ENCODE measurements around the gene ELOVL4. TPM values are rescaled to one million over a fixed set of nuclear protein-coding genes. Genes with fewer than 3 reads are reported as not detected.

Gene ELOVL4
- total and polyA plus RNA-seq, 7 donors = 0.01 to 0.24 (median 0.10) TPM

DNA sequence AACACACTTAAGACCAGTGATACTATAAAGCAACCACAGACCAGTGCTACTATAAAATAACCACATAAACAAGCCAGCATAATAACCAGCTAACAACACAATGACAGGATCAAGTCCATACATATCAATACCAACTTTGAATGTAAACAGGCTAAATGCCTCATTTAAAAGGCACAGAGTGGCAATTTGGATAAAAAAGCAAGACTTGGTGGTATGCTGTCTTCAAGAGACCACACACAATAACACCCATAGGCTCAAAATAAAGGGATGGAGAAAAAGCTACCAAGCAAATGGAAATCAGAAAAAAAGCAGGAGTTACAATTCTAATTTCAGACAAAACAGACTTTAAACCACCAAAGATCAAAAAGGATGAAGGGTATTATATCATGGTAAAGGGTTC is 19.8 kb upstream of the ELOVL4 start:
- no peak for TF ChIP-seq CTCF (IDR thresholded peaks at IDR 0.05)
- peaks cover 16% of the 10 kb centered on the region for H3K9me3 ChIP-seq
- H3K4me1 ChIP-seq = no peaks in the 10 kb centered on the region
- intact Hi-C loops (cut with DNase I) = no loop called here
- no peaks in the 10 kb centered on the region for H3K27me3 ChIP-seq (ENCODE audit: insufficient read depth in 3 of 3, low read length in 2 of 3)
- H3K36me3 ChIP-seq (ENCODE audit: insufficient read depth in 1 of 2, low read depth in 1 of 2) = no peaks in the 10 kb centered on the region
- no peak overlapping the region for H3K27ac ChIP-seq
- ATAC-seq (no peak), DNase-seq (no peak)
- H3K4me3 ChIP-seq = no peak overlapping the region

GRCh38 chr6:79964607-79965081 is 17.3 kb upstream of the ELOVL4 start:
- intact Hi-C loops (cut with DNase I) = no loop called here
- 84 to 88% (median 86%) methylated on average over 3 of the region's 3 CpGs for WGBS, 3 donors
- DNase-seq (no peak), ATAC-seq (no peak)
- Histone ChIP-seq H3K4me3 (no peak overlapping the region), H3K36me3 (ENCODE audit: insufficient read depth in 1 of 2, low read depth in 1 of 2) (no peaks in the 10 kb centered on the region), H3K9me3 (peaks cover 12% of the 10 kb centered on the region), H3K27ac (no peak overlapping the region), H3K4me1 (no peaks in the 10 kb centered on the region), H3K27me3 (ENCODE audit: insufficient read depth in 3 of 3, low read length in 2 of 3) (no peaks in the 10 kb centered on the region)
- no peak for TF ChIP-seq CTCF (IDR thresholded peaks at IDR 0.05)

- Histone ChIP-seq H3K27ac (no peak overlapping the region), H3K27me3 (ENCODE audit: insufficient read depth in 3 of 3, low read length in 2 of 3) (peaks cover 0 to 2% (median 0%) of the 10 kb centered on the region in 3 donors), H3K36me3 (ENCODE audit: insufficient read depth in 1 of 2, low read depth in 1 of 2) (no peaks in the 10 kb centered on the region), H3K4me1 (no peaks in the 10 kb centered on the region), H3K9me3 (no peaks in the 10 kb centered on the region), H3K4me3 (no peak overlapping the region)
- TF ChIP-seq CTCF (IDR thresholded peaks at IDR 0.05) = no peak
- ATAC-seq (no peak), DNase-seq (no peak)
- intact Hi-C loops (cut with DNase I) = no loop called here
Observed at GRCh38 chr6:79954849-79955248, 7.5 kb upstream of the ELOVL4 start.

- DNase-seq (no peak), ATAC-seq (no peak)
- peaks cover 0 to 40% (median 18%) of the 10 kb centered on the region in 3 donors for H3K27me3 ChIP-seq (ENCODE audit: insufficient read depth in 3 of 3, low read length in 2 of 3)
- no peaks in the 10 kb centered on the region for H3K9me3 ChIP-seq
- H3K4me1 ChIP-seq = no peaks in the 10 kb centered on the region
- TF ChIP-seq CTCF (IDR thresholded peaks at IDR 0.05) = peak; percentile 42
- intact Hi-C loops (cut with DNase I) = loop anchor here (5.0 kb wide), 1 partner anchor 143 kb away; no protein-coding TSS in a partner anchor
- WGBS, 3 donors = 19 to 20% (median 19%) methylated on average over 6 of the region's 6 CpGs
- no peak overlapping the region for H3K4me3 ChIP-seq
- H3K27ac ChIP-seq = no peak overlapping the region
- H3K36me3 ChIP-seq (ENCODE audit: insufficient read depth in 1 of 2, low read depth in 1 of 2) = no peaks in the 10 kb centered on the region
Observed at GRCh38 chr6:79949233-79949632, 1.9 kb upstream of the ELOVL4 start.
